ENCODE measurements around the gene RMC1.
A peak's percentile ranks its signal among the peaks of the same experiment; 100 is the strongest.

RMC1 gene

GRCh38 chr18:23503038-23503962, at the start of gene RMC1:
Gene RMC1, plus strand, starts transcription at chr18:23503511. Its CDS starts 108 bp downstream, at chr18:23503619.
- peak within 1 kb of the TSS; percentile 94 for H3K4me3 Mint-ChIP-seq
- ATAC-seq (ENCODE audit: low read depth): peak; percentile 86
- H3K36me3 Mint-ChIP-seq: peaks cover 6% of the 10 kb centered on the region
- H3K4me1 Mint-ChIP-seq: peaks cover 37% of the 10 kb centered on the region
- H3K27ac Mint-ChIP-seq: peak within 1 kb of the TSS; percentile 94
- DNase-seq (ENCODE audit: low spot score in 2 of 2): peak; percentile 98 to 99
- no peaks in the 10 kb centered on the region for H3K27me3 Mint-ChIP-seq
- H3K9me3 Mint-ChIP-seq: no peaks in the 10 kb centered on the region

GRCh38 chr18:23453680-23454058, 49.6 kb upstream of the RMC1 start:
- Mint-ChIP-seq H3K36me3 (peaks cover 2% of the 10 kb centered on the region), H3K27me3 (no peaks in the 10 kb centered on the region), H3K27ac (peak overlapping the region; percentile 95), H3K9me3 (peaks cover 1% of the 10 kb centered on the region), H3K4me1 (peaks cover 43% of the 10 kb centered on the region), H3K4me3 (peak overlapping the region; percentile 98)
- no peak for DNase-seq (ENCODE audit: low spot score in 2 of 2)
- peak; percentile 33 for ATAC-seq (ENCODE audit: low read depth)

- Mint-ChIP-seq H3K36me3 (peaks cover 8% of the 10 kb centered on the region), H3K4me1 (peaks cover 51% of the 10 kb centered on the region), H3K4me3 (no peak overlapping the region), H3K27ac (no peak overlapping the region), H3K9me3 (no peaks in the 10 kb centered on the region), H3K27me3 (no peaks in the 10 kb centered on the region)
- ATAC-seq (ENCODE audit: low read depth) (no peak), DNase-seq (ENCODE audit: low spot score in 2 of 2) (no peak)
Observed at GRCh38 chr18:23456835-23457234, 46.5 kb upstream of the RMC1 start.

GRCh38 chr18:23458830-23459529, 44.3 kb upstream of the RMC1 start:
- DNase-seq (ENCODE audit: low spot score in 2 of 2) (no peak), ATAC-seq (ENCODE audit: low read depth) (no peak)
- Mint-ChIP-seq H3K27me3 (no peaks in the 10 kb centered on the region), H3K9me3 (no peaks in the 10 kb centered on the region), H3K4me3 (peak overlapping the region; percentile 7), H3K27ac (peak overlapping the region; percentile 52), H3K36me3 (peaks cover 23% of the 10 kb centered on the region), H3K4me1 (peaks cover 46% of the 10 kb centered on the region)

GRCh38 chr18:23459530-23459921, 43.8 kb upstream of the RMC1 start:
- Mint-ChIP-seq H3K27me3 (no peaks in the 10 kb centered on the region), H3K36me3 (peaks cover 24% of the 10 kb centered on the region), H3K27ac (peak overlapping the region; percentile 29), H3K4me3 (no peak overlapping the region), H3K4me1 (peaks cover 46% of the 10 kb centered on the region), H3K9me3 (no peaks in the 10 kb centered on the region)
- no peak for ATAC-seq (ENCODE audit: low read depth)
- no peak for DNase-seq (ENCODE audit: low spot score in 2 of 2)

DNA sequence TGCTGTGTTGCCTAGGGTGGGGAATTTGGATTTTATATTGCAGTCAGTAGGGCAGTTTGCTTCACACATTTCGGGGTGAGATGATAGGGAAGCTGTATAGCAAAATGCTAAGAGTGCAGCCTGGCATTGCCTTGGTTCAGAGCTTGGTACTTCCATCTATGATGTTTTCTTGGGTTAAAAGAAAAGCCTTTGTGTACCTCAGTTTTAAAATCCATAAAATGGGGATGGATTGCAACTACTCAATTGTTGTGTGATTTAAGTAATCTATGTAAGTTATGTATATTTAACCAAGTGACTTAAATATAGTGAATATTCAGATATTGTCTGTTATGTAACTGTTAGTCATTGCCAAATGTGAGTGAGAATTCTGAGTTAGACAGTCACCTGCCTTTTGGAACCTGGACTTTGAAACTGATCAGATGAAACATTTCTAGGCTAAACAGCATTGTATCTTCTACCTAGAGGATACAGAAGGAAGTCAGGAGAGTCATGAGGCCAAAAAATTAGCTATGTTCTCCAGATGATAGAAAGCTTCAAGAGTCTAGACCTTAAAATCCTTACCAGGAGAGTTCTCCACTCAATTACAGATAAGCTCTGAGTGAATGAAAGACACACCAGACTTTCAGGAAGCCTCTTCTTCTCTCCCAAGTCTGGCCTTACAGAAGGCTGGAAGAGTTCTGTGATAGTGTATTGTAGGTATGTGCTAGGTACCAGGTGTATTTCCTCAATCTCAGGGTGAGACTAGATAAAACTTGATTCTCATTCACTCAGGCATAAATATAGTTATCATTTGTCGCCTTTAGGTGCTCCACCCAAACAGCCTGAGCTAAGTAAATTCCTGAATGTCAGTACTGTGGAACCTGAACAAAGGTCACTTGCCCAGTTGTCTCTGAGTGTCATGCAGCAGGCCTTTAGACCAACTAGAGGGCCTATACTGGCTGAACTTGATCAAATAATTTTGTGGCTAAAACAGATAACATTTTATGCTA, 42.7 kb upstream of the RMC1 start:
- DNase-seq (ENCODE audit: low spot score in 2 of 2) (no peak), ATAC-seq (ENCODE audit: low read depth) (no peak)
- H3K4me3 Mint-ChIP-seq: no peak overlapping the region
- peaks cover 44% of the 10 kb centered on the region for H3K4me1 Mint-ChIP-seq
- no peaks in the 10 kb centered on the region for H3K9me3 Mint-ChIP-seq
- peaks cover 26% of the 10 kb centered on the region for H3K36me3 Mint-ChIP-seq
- no peaks in the 10 kb centered on the region for H3K27me3 Mint-ChIP-seq
- peak overlapping the region; percentile 29 for H3K27ac Mint-ChIP-seq

DNA sequence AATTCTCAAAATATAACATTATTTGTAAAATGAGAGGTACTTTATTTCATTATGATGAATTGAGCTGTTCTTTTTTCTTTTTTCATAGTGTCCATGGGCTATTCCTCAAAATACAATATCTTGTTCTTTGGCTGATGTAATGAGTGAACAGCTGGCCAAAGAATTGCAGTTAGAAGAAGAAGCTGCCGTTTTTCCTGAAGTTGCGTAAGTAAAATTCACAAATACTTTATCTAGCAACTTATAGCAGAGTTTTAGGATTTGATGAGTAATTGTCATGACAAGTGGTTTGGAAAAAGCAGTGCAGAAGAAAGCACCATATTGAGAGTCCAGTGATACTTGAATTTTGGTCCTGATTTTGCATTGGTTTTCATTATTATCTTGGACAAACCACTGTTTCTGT, 40.4 kb upstream of the RMC1 start:
- Mint-ChIP-seq H3K4me1 (peaks cover 34% of the 10 kb centered on the region), H3K27me3 (no peaks in the 10 kb centered on the region), H3K9me3 (no peaks in the 10 kb centered on the region), H3K27ac (no peak overlapping the region), H3K4me3 (no peak overlapping the region), H3K36me3 (peaks cover 30% of the 10 kb centered on the region)
- ATAC-seq (ENCODE audit: low read depth) (no peak), DNase-seq (ENCODE audit: low spot score in 2 of 2) (no peak)

DNA sequence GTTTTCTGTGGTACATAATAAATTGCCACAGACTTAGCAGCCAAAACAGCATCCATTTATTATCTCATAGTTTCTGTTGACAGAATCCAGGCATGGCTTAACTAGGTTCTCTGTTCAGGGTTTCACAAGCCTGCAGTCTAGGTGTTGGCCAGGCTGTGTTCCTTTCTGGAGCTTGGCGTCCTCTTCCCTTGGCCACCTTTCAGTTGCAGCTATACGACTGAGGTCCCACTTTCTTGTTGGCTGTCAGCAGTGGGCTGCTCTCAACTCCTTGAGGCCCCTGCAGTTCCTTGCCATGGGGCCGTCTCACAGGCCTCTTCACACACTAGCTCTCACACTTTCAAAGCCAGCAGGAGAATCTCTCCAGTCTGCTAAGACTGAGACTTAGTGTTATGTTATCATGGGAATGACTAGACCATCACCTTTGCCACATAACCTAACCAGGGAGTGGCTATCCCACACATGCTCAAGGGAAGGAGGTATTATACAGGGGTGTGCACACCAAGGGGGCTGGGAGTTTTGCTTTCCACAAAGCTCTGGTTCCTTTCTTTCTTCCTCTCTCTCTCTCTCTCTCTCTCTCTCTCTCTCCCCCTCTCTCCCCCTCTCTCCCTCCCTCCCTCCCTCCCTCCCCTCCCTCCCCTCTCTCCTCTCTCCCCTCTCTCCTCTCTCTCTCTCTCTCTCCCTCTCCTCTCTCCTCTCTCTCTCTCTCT, 34.4 kb upstream of the RMC1 start:
- ATAC-seq (ENCODE audit: low read depth) (no peak), DNase-seq (ENCODE audit: low spot score in 2 of 2) (no peak)
- peak overlapping the region; percentile 53 for H3K27ac Mint-ChIP-seq
- peaks cover 19% of the 10 kb centered on the region for H3K36me3 Mint-ChIP-seq
- H3K9me3 Mint-ChIP-seq: no peaks in the 10 kb centered on the region
- no peaks in the 10 kb centered on the region for H3K27me3 Mint-ChIP-seq
- H3K4me3 Mint-ChIP-seq: no peak overlapping the region
- H3K4me1 Mint-ChIP-seq: no peaks in the 10 kb centered on the region

GRCh38 chr18:23470620-23471387, 32.5 kb upstream of the RMC1 start:
- no peak overlapping the region for H3K4me3 Mint-ChIP-seq
- no peak for ATAC-seq (ENCODE audit: low read depth)
- peak overlapping the region; percentile 5 for H3K27ac Mint-ChIP-seq
- no peaks in the 10 kb centered on the region for H3K9me3 Mint-ChIP-seq
- no peaks in the 10 kb centered on the region for H3K27me3 Mint-ChIP-seq
- peaks cover 20% of the 10 kb centered on the region for H3K36me3 Mint-ChIP-seq
- H3K4me1 Mint-ChIP-seq: peaks cover 3% of the 10 kb centered on the region
- no peak for DNase-seq (ENCODE audit: low spot score in 2 of 2)

DNA sequence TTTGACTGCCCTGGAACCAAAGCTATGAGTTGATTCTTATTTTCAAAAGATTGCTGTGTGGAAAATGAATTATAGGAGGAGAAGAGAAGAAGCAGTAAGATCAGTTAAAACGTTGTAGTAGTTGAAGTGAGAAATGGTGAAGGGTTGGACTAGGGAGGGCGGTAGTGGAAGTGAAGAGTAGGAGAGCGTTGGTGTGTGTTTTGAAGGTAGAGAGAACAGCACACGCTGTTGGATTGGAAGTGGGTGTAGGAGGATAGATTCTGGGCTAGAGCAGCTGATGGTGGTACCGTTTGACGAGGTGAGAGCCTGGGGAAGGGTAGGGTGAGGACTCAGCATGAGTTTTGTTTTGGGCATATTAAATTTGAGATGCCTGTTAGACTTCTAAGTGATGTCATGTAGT, 31.8 kb upstream of the RMC1 start:
- Mint-ChIP-seq H3K27me3 (no peaks in the 10 kb centered on the region), H3K4me3 (no peak overlapping the region), H3K27ac (no peak overlapping the region), H3K9me3 (no peaks in the 10 kb centered on the region), H3K36me3 (peaks cover 21% of the 10 kb centered on the region), H3K4me1 (peaks cover 3% of the 10 kb centered on the region)
- no peak for ATAC-seq (ENCODE audit: low read depth)
- no peak for DNase-seq (ENCODE audit: low spot score in 2 of 2)

- Mint-ChIP-seq H3K36me3 (peaks cover 30% of the 10 kb centered on the region), H3K4me1 (peaks cover 22% of the 10 kb centered on the region), H3K27ac (peak overlapping the region; percentile 85), H3K27me3 (no peaks in the 10 kb centered on the region), H3K9me3 (no peaks in the 10 kb centered on the region), H3K4me3 (peak overlapping the region; percentile 53)
- ATAC-seq (ENCODE audit: low read depth) (peak; percentile 98), DNase-seq (ENCODE audit: low spot score in 2 of 2) (peak in 1 of 2 donors; percentile 38)
Observed at GRCh38 chr18:23479829-23480505, 23.3 kb upstream of the RMC1 start.

DNA sequence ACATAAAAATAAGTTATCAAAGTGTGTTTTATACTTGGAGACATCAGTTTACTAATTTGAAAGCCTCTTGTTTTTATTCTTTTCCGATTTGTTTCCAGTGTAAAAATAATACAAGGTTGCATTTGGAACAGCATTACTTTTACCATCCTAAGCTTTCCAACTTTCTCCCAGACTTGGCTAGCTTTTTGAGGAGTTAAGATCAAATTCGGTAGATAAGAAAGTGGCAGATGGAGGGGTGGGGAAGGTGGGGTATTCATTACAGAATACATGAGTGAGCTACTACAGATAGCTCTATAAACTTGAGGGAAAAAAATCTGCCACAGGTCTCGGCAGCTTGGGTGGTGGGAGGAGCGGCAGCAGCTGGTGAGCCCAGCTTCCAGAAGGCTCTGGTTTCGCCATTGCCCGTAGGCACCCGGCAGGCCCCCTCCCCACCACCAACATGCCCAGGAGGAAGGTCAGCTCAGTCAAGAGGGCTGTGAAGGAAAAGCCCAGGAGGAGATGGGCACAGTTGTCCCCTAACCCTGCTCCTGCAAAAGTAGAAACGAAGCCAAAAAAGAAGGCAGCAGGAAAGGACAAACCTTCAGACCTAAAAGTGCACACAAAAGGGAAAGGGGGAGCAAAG, 18.6 kb upstream of the RMC1 start:
- Mint-ChIP-seq H3K9me3 (no peaks in the 10 kb centered on the region), H3K4me1 (peaks cover 23% of the 10 kb centered on the region), H3K27ac (peak overlapping the region; percentile 20), H3K36me3 (peaks cover 15% of the 10 kb centered on the region), H3K4me3 (no peak overlapping the region), H3K27me3 (no peaks in the 10 kb centered on the region)
- DNase-seq (ENCODE audit: low spot score in 2 of 2): no peak
- no peak for ATAC-seq (ENCODE audit: low read depth)
